ENCODE measurements around the gene CRYZL1.

GRCh38 chr21:33552999-33553598, 88.4 kb downstream of the CRYZL1 start:
- TF ChIP-seq, protein P1, sequence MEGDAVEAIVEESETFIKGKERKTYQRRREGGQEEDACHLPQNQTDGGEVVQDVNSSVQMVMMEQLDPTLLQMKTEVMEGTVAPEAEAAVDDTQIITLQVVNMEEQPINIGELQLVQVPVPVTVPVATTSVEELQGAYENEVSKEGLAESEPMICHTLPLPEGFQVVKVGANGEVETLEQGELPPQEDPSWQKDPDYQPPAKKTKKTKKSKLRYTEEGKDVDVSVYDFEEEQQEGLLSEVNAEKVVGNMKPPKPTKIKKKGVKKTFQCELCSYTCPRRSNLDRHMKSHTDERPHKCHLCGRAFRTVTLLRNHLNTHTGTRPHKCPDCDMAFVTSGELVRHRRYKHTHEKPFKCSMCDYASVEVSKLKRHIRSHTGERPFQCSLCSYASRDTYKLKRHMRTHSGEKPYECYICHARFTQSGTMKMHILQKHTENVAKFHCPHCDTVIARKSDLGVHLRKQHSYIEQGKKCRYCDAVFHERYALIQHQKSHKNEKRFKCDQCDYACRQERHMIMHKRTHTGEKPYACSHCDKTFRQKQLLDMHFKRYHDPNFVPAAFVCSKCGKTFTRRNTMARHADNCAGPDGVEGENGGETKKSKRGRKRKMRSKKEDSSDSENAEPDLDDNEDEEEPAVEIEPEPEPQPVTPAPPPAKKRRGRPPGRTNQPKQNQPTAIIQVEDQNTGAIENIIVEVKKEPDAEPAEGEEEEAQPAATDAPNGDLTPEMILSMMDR (conservative IDR thresholded peaks at IDR 0.05 in 1 of 2, IDR thresholded peaks at IDR 0.05 in 1 of 2; ENCODE audit: low read depth in 1 of 2, low read length in 2 of 2), result no peak
- no peak for TF ChIP-seq EZH2 (IDR thresholded peaks at IDR 0.05; ENCODE audit: low read length, missing control alignments)
